PFSK-1 (cell line): Measurements from ENCODE around the gene TMEM272.

ENCODE experiments used
- FOXP2 ChIP-seq: optimal IDR thresholded peaks from 2 replicates; pipeline ENCODE3; 2011; ENCODE audit warnings: borderline replicate concordance, control low read depth, inconsistent platforms; ENCODE audit not compliant: insufficient read depth; ENCODE audit errors: extremely low read length, extremely low read depth
- POLR2AphosphoS5 ChIP-seq: IDR thresholded peaks from 2 replicates; pipeline ENCODE4 v1.6.1; 2012; ENCODE audit warnings: low read depth, mild to moderate bottlenecking, control low read depth, low read length, moderate library complexity
- SIN3A ChIP-seq: IDR thresholded peaks from 2 replicates; pipeline ENCODE4 v1.6.1; 2012; ENCODE audit warnings: mild to moderate bottlenecking, low read length, moderate library complexity, borderline replicate concordance; ENCODE audit not compliant: insufficient read depth
- TAF1 ChIP-seq: IDR thresholded peaks from 2 replicates; pipeline ENCODE4 v1.6.1; 2012; ENCODE audit warnings: low read length, control low read depth, borderline replicate concordance; ENCODE audit not compliant: insufficient read depth
- TF ChIP-seq, protein P1 (sequence below), 2 experiments: IDR thresholded peaks; 2 replicates each; pipeline versions ENCODE4 v1.6.1 to v1.8.0; 2011 to 2012; ENCODE audit warnings: low read depth in 2 of 2, low read length in 2 of 2, control low read depth in 1 of 2, inconsistent platforms in 1 of 2, mild to moderate bottlenecking in 1 of 2, moderate library complexity in 1 of 2; ENCODE audit not compliant: insufficient read depth in 1 of 2

Gene TMEM272

DNA sequence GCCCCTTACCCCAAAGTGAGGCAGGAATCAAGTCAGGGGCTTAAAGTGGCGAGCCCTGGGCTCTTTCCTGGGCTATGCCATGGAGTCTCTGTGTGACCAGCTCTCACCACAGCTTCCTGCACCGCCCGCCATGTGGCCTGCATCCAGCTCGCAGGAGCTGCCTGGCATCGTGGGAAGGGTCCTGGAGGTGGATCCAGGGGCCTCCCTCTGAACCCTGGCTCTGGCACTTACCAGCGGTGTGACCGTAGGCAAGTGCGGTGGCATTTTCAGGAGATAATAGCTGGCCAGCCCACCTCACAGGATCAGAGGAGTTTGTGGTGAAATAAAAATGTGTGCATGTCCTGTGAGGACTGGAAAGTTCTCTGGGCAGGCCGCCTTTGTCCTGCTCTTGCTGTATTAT is 67.1 kb downstream of the TMEM272 start:
- TF ChIP-seq POLR2AphosphoS5 (no peak), SIN3A (no peak), TAF1 (no peak), FOXP2 (no peak)
- TF ChIP-seq, protein P1, sequence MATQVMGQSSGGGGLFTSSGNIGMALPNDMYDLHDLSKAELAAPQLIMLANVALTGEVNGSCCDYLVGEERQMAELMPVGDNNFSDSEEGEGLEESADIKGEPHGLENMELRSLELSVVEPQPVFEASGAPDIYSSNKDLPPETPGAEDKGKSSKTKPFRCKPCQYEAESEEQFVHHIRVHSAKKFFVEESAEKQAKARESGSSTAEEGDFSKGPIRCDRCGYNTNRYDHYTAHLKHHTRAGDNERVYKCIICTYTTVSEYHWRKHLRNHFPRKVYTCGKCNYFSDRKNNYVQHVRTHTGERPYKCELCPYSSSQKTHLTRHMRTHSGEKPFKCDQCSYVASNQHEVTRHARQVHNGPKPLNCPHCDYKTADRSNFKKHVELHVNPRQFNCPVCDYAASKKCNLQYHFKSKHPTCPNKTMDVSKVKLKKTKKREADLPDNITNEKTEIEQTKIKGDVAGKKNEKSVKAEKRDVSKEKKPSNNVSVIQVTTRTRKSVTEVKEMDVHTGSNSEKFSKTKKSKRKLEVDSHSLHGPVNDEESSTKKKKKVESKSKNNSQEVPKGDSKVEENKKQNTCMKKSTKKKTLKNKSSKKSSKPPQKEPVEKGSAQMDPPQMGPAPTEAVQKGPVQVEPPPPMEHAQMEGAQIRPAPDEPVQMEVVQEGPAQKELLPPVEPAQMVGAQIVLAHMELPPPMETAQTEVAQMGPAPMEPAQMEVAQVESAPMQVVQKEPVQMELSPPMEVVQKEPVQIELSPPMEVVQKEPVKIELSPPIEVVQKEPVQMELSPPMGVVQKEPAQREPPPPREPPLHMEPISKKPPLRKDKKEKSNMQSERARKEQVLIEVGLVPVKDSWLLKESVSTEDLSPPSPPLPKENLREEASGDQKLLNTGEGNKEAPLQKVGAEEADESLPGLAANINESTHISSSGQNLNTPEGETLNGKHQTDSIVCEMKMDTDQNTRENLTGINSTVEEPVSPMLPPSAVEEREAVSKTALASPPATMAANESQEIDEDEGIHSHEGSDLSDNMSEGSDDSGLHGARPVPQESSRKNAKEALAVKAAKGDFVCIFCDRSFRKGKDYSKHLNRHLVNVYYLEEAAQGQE (IDR thresholded peaks at IDR 0.05; ENCODE audit: insufficient read depth in 1 of 2, low read depth in 2 of 2, low read length in 2 of 2), result no peak

DNA sequence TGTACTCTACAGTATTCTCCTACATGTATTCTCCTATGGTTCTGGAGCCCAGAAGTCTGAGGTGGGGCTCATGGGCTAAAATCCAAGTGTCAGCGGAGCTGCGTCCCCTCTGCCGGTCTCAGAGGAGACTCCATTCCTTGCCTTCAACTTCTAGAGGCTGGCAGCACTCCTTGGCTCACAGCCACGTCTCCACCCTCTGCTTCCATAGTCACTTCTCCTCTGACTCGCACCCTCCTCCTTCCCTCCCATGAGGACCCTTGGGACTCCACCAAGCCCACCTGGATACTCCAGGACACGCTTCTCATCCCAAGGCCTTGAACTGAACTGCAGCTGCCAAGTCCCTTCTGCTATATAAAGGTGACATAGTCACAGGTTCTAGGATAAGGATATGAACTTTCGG is 68.8 kb downstream of the TMEM272 start:
- TF ChIP-seq SIN3A (no peak), POLR2AphosphoS5 (no peak), TAF1 (no peak), FOXP2 (no peak)
- TF ChIP-seq, protein P1 (IDR thresholded peaks at IDR 0.05; ENCODE audit: insufficient read depth in 1 of 2, low read depth in 2 of 2, low read length in 2 of 2), result no peak

DNA sequence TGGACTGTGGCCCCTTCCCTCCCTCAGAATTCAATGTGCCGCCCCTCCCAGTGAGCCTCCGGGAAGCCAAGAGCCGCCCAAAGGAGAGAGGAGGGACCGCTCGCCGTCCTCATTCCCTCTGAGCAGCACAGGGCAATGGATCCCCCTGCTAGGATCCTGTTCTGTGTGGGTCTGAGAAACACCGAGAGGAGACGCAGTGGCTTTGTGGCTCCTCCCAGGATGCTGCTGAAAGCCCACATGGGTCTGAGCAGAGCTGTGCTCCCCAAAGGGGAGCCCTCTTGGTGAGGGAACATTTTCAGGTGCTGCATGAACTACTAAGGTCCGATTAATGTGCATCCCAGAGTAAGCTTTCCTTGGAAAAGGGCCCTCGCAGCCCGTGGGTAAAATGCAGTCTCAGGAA is 71.5 kb downstream of the TMEM272 start:
- TF ChIP-seq POLR2AphosphoS5 (no peak), FOXP2 (no peak), TAF1 (no peak)
- TF ChIP-seq, protein P1 (IDR thresholded peaks at IDR 0.05; ENCODE audit: insufficient read depth in 1 of 2, low read depth in 2 of 2, low read length in 2 of 2), result no peak

DNA sequence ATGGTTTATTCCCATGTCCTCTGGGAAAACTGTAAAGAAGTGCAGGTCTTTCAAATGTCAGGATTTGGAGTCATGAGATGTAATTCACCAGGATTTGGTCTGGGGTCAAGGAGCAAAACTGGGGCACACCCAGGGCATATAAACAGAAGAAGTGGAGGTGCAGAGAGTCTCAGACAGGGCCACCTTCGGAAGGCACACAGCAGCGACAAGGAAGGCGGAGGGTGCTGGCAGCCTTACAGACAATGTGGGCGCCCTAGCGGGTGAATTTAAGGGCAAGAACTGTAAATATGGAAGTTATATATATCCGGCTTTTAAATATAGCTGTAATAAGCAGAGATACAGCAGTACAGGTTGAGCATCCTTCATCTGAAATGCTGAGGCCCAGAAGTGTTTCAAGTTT is 72.2 kb downstream of the TMEM272 start:
- TF ChIP-seq POLR2AphosphoS5, result no peak
- TF ChIP-seq, protein P1 (IDR thresholded peaks at IDR 0.05; ENCODE audit: insufficient read depth in 1 of 2, low read depth in 2 of 2, low read length in 2 of 2), result no peak
- no peak for TF ChIP-seq SIN3A
- TF ChIP-seq FOXP2, result no peak
- no peak for TF ChIP-seq TAF1

DNA sequence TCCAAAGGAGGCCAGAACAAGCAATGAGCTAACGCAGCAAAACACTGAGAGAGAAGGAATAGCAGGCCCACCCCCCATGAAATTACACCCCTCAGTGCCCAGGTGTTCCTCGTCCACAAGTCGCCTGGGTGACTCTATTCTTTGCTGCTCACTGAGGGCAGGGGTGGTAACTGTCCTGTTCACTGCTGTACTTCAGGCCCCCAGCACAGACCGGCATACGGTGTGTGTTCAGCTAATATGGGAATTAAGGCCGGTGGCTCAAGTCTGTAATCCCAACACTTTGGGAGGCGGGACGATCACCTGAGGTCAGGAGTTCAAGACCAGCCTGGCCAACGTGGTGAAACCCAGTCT is 72.9 kb downstream of the TMEM272 start:
- TF ChIP-seq FOXP2 (no peak), TAF1 (no peak), SIN3A (no peak), POLR2AphosphoS5 (no peak)
- TF ChIP-seq, protein P1 (IDR thresholded peaks at IDR 0.05; ENCODE audit: insufficient read depth in 1 of 2, low read depth in 2 of 2, low read length in 2 of 2), result no peak
